OCI-LY1 (cell line): ENCODE results near the gene PPP1R15B.

Experiments used
- EZH2 ChIP-seq: fragments of 200-600 bp; sonication (generic), shearing (Covaris generic); IDR thresholded peaks from 2 replicates; pipeline ENCODE4 v1.8.0; 2017; ENCODE audit warnings: borderline replicate concordance, mixed run types, mild to moderate bottlenecking, antibody characterized with exemption, low read length, moderate library complexity, mixed read lengths
- TF ChIP-seq, protein P1 (sequence below): fragments of 200-600 bp; sonication (generic), shearing (Covaris generic); IDR thresholded peaks from 2 replicates; pipeline ENCODE4 v1.5.1; 2017; ENCODE audit warnings: mild to moderate bottlenecking, antibody characterized with exemption, low read length, moderate library complexity, mixed read lengths

DNA sequence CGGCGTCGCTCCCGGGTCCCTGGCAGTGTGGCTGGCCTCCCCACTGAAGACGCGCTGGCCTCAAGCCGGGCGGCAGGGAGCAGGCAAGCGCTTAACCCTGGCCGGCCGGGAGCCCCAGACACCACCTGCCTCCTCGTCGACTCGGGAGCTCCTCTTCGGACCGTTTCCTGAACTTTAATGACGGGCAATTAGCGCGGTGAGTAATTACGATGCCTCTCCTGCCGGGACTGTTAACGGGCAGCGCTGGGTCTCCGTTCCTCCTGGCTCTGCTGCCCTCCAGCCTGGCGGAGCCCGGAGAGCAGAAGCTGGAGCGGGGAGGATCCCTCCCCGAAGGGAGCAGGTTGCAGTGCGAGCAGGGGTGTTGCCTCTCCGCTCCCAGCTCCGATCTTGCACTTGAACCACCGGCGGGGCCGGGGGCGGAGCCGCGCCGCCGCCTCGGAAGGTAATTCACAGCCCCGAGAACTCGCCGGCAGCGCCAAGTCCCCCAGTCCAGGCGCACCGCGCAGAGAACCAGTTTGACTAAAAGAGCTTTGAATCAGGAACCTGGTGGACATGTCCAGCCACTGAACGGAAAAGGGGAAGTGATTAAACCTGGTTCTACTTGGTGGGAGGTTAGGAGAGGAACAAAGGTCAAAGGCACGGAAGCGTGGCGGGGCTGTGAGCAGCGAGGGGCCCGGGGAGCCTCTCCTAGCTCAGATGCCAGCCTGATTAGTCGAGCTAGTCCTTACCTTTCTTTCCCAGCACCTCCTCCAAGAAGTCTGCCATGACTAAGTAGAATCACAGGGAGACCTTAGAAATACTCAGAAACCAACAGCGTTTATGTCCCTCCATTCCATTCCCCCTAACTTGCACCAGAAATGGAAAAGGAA lies 33.6 kb downstream of the PPP1R15B start:
- TF ChIP-seq, protein P1, sequence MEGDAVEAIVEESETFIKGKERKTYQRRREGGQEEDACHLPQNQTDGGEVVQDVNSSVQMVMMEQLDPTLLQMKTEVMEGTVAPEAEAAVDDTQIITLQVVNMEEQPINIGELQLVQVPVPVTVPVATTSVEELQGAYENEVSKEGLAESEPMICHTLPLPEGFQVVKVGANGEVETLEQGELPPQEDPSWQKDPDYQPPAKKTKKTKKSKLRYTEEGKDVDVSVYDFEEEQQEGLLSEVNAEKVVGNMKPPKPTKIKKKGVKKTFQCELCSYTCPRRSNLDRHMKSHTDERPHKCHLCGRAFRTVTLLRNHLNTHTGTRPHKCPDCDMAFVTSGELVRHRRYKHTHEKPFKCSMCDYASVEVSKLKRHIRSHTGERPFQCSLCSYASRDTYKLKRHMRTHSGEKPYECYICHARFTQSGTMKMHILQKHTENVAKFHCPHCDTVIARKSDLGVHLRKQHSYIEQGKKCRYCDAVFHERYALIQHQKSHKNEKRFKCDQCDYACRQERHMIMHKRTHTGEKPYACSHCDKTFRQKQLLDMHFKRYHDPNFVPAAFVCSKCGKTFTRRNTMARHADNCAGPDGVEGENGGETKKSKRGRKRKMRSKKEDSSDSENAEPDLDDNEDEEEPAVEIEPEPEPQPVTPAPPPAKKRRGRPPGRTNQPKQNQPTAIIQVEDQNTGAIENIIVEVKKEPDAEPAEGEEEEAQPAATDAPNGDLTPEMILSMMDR = no peak
- no peak for TF ChIP-seq EZH2
